Measurements from ENCODE around the gene CYTH4.

GRCh38 chr22:37284126-37284804 lies 2.0 kb downstream of the CYTH4 start:
- TF ChIP-seq POLR2AphosphoS5 (IDR thresholded peaks at IDR 0.05; ENCODE audit: low read depth, low read length) (no peak), ZFX (IDR thresholded peaks at IDR 0.05) (no peak), POLR2A (IDR thresholded peaks at IDR 0.05; ENCODE audit: borderline replicate concordance, extremely low read depth, insufficient read depth, insufficient read length) (no peak), CTCF (IDR thresholded peaks at IDR 0.05 in 2 of 3, conservative IDR thresholded peaks at IDR 0.05 in 1 of 3; ENCODE audit: borderline replicate concordance in 1 of 3, insufficient read depth in 1 of 3, low read depth in 2 of 3, low read length in 2 of 3) (no peak), CEBPB (IDR thresholded peaks at IDR 0.05; ENCODE audit: low read depth) (no peak), EZH2 (IDR thresholded peaks at IDR 0.05) (no peak), SRF (IDR thresholded peaks at IDR 0.05; ENCODE audit: low read depth) (no peak), YY1 (IDR thresholded peaks at IDR 0.05; ENCODE audit: extremely low read depth, insufficient replicate concordance, low read depth, low read length) (no peak), SP1 (IDR thresholded peaks at IDR 0.05; ENCODE audit: low read depth) (no peak), RAD21 (IDR thresholded peaks at IDR 0.05; ENCODE audit: low read depth) (no peak), REST (IDR thresholded peaks at IDR 0.05; ENCODE audit: low read depth) (no peak)

All from HCT116 (cell line).